DOHH2 (cell line): ENCODE measurements around the gene MAGIX.
"Not testable (repeated sequence)": the region's sequence is repeated elsewhere in the genome, so short reads cannot be mapped to it uniquely, and the experiment has no call there.

Experiments
- H3F3A ChIP-seq: fragments of 200-600 bp; sonication (generic), shearing (Covaris generic); 2 replicates; pipeline ENCODE4 v1.6.0; 2016; ENCODE audit warnings: antibody characterized with exemption, mild to moderate bottlenecking; ENCODE audit not compliant: control insufficient read depth, insufficient read depth
- H3K27ac ChIP-seq: fragments of 200-600 bp; sonication (generic); 2 replicates; pipeline ENCODE4 v1.5.1; 2014; ENCODE audit warnings: low read depth, mild to moderate bottlenecking, low read length, moderate library complexity
- H3K27me3 ChIP-seq: fragments of 200-600 bp; sonication (generic); 2 replicates; pipeline ENCODE4 v1.6.1; 2014; ENCODE audit warnings: mild to moderate bottlenecking, low read length, mixed read lengths; ENCODE audit not compliant: control insufficient read depth
- H3K36me3 ChIP-seq: fragments of 200-600 bp; sonication (generic); 2 replicates; pipeline ENCODE4 v1.6.1; 2014; ENCODE audit warnings: mild to moderate bottlenecking, low read length, moderate library complexity, mixed read lengths; ENCODE audit not compliant: control insufficient read depth
- H3K4me1 ChIP-seq: fragments of 200-600 bp; sonication (generic); 2 replicates; pipeline ENCODE4 v1.6.1; 2014; ENCODE audit warnings: mild to moderate bottlenecking, low read length, mixed read lengths; ENCODE audit not compliant: control insufficient read depth
- H3K4me2 ChIP-seq: fragments of 200-600 bp; sonication (generic); 2 replicates; pipeline ENCODE4 v1.6.0; 2014; ENCODE audit warnings: mild to moderate bottlenecking, low read length, moderate library complexity
- H3K4me3 ChIP-seq: fragments of 200-600 bp; sonication (generic); 2 replicates; pipeline ENCODE4 v1.5.1; 2014; ENCODE audit warnings: mild to moderate bottlenecking, low read length, mixed read lengths
- H3K79me2 ChIP-seq: fragments of 200-600 bp; sonication (generic); 2 replicates; pipeline ENCODE4 v1.6.1; 2014; ENCODE audit warnings: mild to moderate bottlenecking, low read length, mixed read lengths; ENCODE audit not compliant: control insufficient read depth
- H3K9me2 ChIP-seq: fragments of 200-600 bp; sonication (generic); replicated peaks from 2 replicates; pipeline ENCODE4 v1.6.1; 2014; ENCODE audit warnings: mild to moderate bottlenecking, low read length, mixed read lengths; ENCODE audit not compliant: control insufficient read depth
- H3K9me3 ChIP-seq: fragments of 200-600 bp; sonication (generic); 2 replicates; pipeline ENCODE4 v1.6.1; 2014; ENCODE audit warnings: antibody characterized with exemption, low read length, mixed read lengths; ENCODE audit not compliant: control insufficient read depth, insufficient read depth
- H4K20me1 ChIP-seq: fragments of 200-600 bp; sonication (generic); 2 replicates; pipeline ENCODE4 v1.6.0; 2014; ENCODE audit warnings: low read depth, mild to moderate bottlenecking, antibody characterized with exemption, low read length, moderate library complexity; ENCODE audit not compliant: control insufficient read depth, insufficient read depth
- EZH2phosphoT487 ChIP-seq: fragments of 200-600 bp; sonication (generic); IDR thresholded peaks from 2 replicates; pipeline ENCODE4 v1.6.1; 2017; ENCODE audit warnings: borderline replicate concordance, mild to moderate bottlenecking, antibody characterized with exemption, low read length, moderate library complexity, mixed read lengths
- TF ChIP-seq, protein P1 (sequence below): fragments of 200-600 bp; sonication (generic); IDR thresholded peaks from one replicate; pipeline ENCODE4 v1.5.1; 2014; ENCODE audit warnings: antibody characterized with exemption, mild to moderate bottlenecking, low read depth, low read length; ENCODE audit not compliant: poor library complexity, severe bottlenecking

Gene MAGIX

GRCh38 chrX:49172280-49172780, 9.8 kb downstream of the MAGIX start:
- no peaks in the 10 kb centered on the region for H3K27me3 ChIP-seq
- H4K20me1 ChIP-seq = no peaks in the 10 kb centered on the region
- H3F3A ChIP-seq = peaks cover 6% of the 10 kb centered on the region
- H3K9me3 ChIP-seq = no peaks in the 10 kb centered on the region
- peak overlapping the region; percentile 92 for H3K4me2 ChIP-seq
- H3K27ac ChIP-seq = peak overlapping the region; percentile 72
- H3K36me3 ChIP-seq = peaks cover 33% of the 10 kb centered on the region
- no peaks in the 10 kb centered on the region for H3K9me2 ChIP-seq
- H3K4me1 ChIP-seq = peaks cover 27% of the 10 kb centered on the region
- TF ChIP-seq, protein P1, sequence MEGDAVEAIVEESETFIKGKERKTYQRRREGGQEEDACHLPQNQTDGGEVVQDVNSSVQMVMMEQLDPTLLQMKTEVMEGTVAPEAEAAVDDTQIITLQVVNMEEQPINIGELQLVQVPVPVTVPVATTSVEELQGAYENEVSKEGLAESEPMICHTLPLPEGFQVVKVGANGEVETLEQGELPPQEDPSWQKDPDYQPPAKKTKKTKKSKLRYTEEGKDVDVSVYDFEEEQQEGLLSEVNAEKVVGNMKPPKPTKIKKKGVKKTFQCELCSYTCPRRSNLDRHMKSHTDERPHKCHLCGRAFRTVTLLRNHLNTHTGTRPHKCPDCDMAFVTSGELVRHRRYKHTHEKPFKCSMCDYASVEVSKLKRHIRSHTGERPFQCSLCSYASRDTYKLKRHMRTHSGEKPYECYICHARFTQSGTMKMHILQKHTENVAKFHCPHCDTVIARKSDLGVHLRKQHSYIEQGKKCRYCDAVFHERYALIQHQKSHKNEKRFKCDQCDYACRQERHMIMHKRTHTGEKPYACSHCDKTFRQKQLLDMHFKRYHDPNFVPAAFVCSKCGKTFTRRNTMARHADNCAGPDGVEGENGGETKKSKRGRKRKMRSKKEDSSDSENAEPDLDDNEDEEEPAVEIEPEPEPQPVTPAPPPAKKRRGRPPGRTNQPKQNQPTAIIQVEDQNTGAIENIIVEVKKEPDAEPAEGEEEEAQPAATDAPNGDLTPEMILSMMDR = no peak
- no peak for TF ChIP-seq EZH2phosphoT487
- H3K79me2 ChIP-seq = peaks cover 10% of the 10 kb centered on the region
- H3K4me3 ChIP-seq = peak overlapping the region; percentile 91

DNA sequence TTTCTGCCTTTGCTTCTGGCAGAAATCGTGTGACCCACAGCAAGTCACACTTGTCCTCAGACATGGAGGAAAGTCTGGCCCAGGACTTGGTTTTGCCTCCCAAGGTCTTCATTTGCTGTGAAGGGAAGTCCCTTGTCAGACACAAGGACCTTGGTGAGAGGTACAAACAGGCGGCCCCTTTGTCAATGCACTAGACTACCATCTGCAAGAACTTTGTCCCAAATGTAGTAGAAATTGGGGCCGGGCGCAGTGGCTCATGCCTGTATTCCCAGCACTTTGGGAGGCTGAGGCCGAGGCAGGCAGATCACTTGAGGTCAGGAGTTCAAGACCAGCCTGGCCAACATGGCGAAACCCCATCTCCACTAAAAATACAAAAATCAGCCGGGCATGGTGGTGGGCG, 11.0 kb downstream of the MAGIX start:
- not testable (repeated sequence) for H3F3A ChIP-seq, H3K27me3 ChIP-seq, H3K9me3 ChIP-seq, H4K20me1 ChIP-seq, H3K27ac ChIP-seq, H3K9me2 ChIP-seq
- peak overlapping the region; percentile 91 for H3K4me3 ChIP-seq
- peaks cover 15% of the 10 kb centered on the region for H3K4me1 ChIP-seq
- peaks cover 10% of the 10 kb centered on the region for H3K79me2 ChIP-seq
- H3K4me2 ChIP-seq = peak overlapping the region; percentile 92; the same call in 1 of the 2 replicates
- peaks cover 36% of the 10 kb centered on the region for H3K36me3 ChIP-seq

DNA sequence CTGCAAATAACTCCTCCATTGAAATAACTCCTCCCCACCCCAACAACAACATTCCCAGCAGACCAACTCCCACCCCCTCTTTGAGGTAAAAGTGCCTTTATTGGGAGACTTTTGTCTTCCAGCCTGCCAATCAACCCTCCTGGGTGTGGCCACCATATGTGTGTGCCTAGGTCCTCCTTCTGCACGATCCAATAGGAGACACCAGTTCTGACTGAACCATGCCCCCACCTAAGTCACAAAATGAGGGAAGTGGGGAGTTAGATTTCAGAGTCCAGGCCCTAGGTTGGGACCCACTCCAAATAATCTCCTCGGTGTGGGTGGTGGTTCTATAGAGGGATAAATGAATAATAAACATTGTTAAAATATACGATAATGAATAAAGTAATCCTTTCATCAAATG, 12.2 kb downstream of the MAGIX start:
- Histone ChIP-seq H3K79me2 (peaks cover 10% of the 10 kb centered on the region), H3K9me3 (no peaks in the 10 kb centered on the region), H3K4me2 (no peak overlapping the region), H3K4me3 (no peak overlapping the region), H3F3A (no peaks in the 10 kb centered on the region), H3K27ac (no peak overlapping the region), H3K4me1 (peaks cover 12% of the 10 kb centered on the region), H4K20me1 (no peaks in the 10 kb centered on the region), H3K9me2 (no peaks in the 10 kb centered on the region), H3K27me3 (no peaks in the 10 kb centered on the region), H3K36me3 (peaks cover 40% of the 10 kb centered on the region)
- TF ChIP-seq EZH2phosphoT487 = no peak
- TF ChIP-seq, protein P1 = no peak

DNA sequence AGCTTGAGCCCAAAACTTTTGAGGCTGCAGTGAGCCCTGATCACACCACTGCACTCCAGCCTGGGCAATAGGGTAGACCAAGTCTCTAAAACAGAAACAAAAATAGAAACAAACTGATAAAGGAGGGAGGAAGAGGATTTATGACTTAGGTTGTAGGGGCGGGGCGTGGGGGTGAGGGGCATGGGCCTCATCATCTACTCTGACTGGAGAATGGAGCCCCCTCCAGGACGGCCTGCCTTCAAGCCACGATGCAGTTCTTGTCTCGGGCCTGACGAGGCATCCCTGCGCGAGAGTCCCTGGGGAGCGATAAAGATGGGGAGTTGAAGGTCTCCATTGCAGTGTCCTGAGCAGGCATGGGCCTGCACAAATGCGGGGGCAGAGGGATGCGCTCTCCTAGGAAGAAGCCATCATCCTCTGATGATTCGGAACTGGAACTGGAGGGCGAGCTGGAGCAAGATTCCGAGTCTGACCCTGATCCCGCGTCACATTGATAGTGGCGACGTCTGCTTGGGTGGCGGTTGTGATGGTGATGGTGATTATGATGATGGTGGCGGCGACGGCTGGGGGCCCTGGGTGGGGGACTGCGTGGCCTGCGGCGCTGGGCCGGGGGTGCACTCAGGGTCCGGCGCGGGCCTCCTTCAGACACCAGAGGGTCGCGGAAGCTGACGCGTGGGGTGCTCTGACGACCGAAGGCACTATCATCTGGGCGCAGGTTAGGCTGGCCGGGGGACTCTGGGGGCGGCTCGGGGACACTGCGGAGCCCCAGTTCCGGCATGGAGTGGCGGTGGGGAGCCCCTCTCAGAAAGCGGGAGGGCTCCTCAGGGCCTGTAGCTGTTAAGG, 13.1 kb downstream of the MAGIX start:
- H3K9me3 ChIP-seq = no peaks in the 10 kb centered on the region
- no peak overlapping the region for H3K4me2 ChIP-seq
- H3K27ac ChIP-seq = no peak overlapping the region
- peaks cover 12% of the 10 kb centered on the region for H3K4me1 ChIP-seq
- TF ChIP-seq, protein P1 = no peak
- no peak for TF ChIP-seq EZH2phosphoT487
- H3K79me2 ChIP-seq = peaks cover 10% of the 10 kb centered on the region
- no peaks in the 10 kb centered on the region for H4K20me1 ChIP-seq
- H3K36me3 ChIP-seq = peaks cover 44% of the 10 kb centered on the region
- H3F3A ChIP-seq = no peaks in the 10 kb centered on the region
- H3K27me3 ChIP-seq = no peaks in the 10 kb centered on the region
- no peak overlapping the region for H3K4me3 ChIP-seq
- no peaks in the 10 kb centered on the region for H3K9me2 ChIP-seq
